GM23338 (cell line): ENCODE data around the gene BRD7. TPM values are rescaled to one million over a fixed set of nuclear protein-coding genes. Genes with fewer than 3 reads are reported as not detected.
A peak's percentile ranks its signal among the peaks of the same experiment; 100 is the strongest.

Experiments
- ATAC-seq: fragments of 200-7000 bp; cut with Tn5 transposase; 3 replicates; pipeline ENCODE4 v1.9.1; 2020
- DNase-seq: peaks from one replicate; pipeline ENCODE4 v3.0.0-alpha.2; 2015; ENCODE audit warnings: low spot score
- H2AFZ ChIP-seq: fragments of 200-600 bp; sonication (generic); 2 replicates; pipeline ENCODE4 v1.8.0; 2016; ENCODE audit warnings: antibody characterized with exemption, mild to moderate bottlenecking, moderate library complexity
- H3F3A ChIP-seq: fragments of 200-600 bp; sonication (generic); replicated peaks from 2 replicates; pipeline ENCODE4 v1.8.0; 2017; ENCODE audit warnings: antibody characterized with exemption, mixed run types, low read depth
- H3K27ac ChIP-seq: fragments of 200-600 bp; sonication (generic); 2 replicates; pipeline ENCODE4 v1.6.1; 2016; ENCODE audit warnings: low read depth
- H3K27me3 ChIP-seq: fragments of 200-600 bp; sonication (generic); 2 replicates; pipeline ENCODE4 v1.8.0; 2016; ENCODE audit warnings: mild to moderate bottlenecking, mixed run types, moderate library complexity; ENCODE audit not compliant: insufficient read depth
- H3K36me3 ChIP-seq: fragments of 200-600 bp; sonication (generic); 2 replicates; pipeline ENCODE4 v1.8.0; 2016; ENCODE audit warnings: mild to moderate bottlenecking; ENCODE audit not compliant: insufficient read depth
- H3K4me1 ChIP-seq: fragments of 200-600 bp; sonication (generic); 2 replicates; pipeline ENCODE4 v1.8.0; 2016; ENCODE audit warnings: mild to moderate bottlenecking, moderate library complexity; ENCODE audit not compliant: insufficient read depth
- H3K4me2 ChIP-seq: fragments of 200-600 bp; sonication (generic); 2 replicates; pipeline ENCODE4 v1.7.1; 2017; ENCODE audit warnings: mixed run types
- H3K4me3 ChIP-seq: fragments of 200-600 bp; sonication (generic); 2 replicates; pipeline ENCODE4 v1.6.1; 2016; ENCODE audit warnings: mixed run types
- H3K79me2 ChIP-seq: fragments of 200-600 bp; sonication (generic); replicated peaks from 2 replicates; pipeline ENCODE4 v1.8.0; 2017; ENCODE audit warnings: mild to moderate bottlenecking; ENCODE audit not compliant: insufficient read depth
- H3K9me2 ChIP-seq: fragments of 200-600 bp; sonication (generic); 2 replicates; pipeline ENCODE4 v1.8.0; 2017; ENCODE audit not compliant: insufficient read depth
- H4K20me1 ChIP-seq: fragments of 200-600 bp; sonication (generic); replicated peaks from 2 replicates; pipeline ENCODE4 v1.8.0; 2017; ENCODE audit warnings: mild to moderate bottlenecking; ENCODE audit not compliant: insufficient read depth
- H3K27ac Mint-ChIP-seq: 2 replicates; pipeline ENCODE4 v1.8.0; 2020; ENCODE audit warnings: inconsistent platforms, mild to moderate bottlenecking, moderate library complexity, mixed read lengths
- H3K27me3 Mint-ChIP-seq: 3 replicates; pipeline ENCODE4 v1.8.0; 2022; ENCODE audit warnings: low read depth, mild to moderate bottlenecking, moderate library complexity, mixed read lengths, inconsistent platforms; ENCODE audit not compliant: insufficient read depth, poor library complexity
- H3K36me3 Mint-ChIP-seq: 3 replicates; pipeline ENCODE4 v1.8.0; 2021; ENCODE audit warnings: low read depth, mild to moderate bottlenecking, inconsistent platforms, moderate library complexity, mixed read lengths
- H3K4me1 Mint-ChIP-seq: 3 replicates; pipeline ENCODE4 v1.8.0; 2020; ENCODE audit warnings: mild to moderate bottlenecking, inconsistent platforms, mixed read lengths
- H3K4me3 Mint-ChIP-seq: 3 replicates; pipeline ENCODE4 v1.8.0; 2021; ENCODE audit warnings: moderate library complexity, mild to moderate bottlenecking, inconsistent platforms, mixed read lengths
- H3K9me3 Mint-ChIP-seq: 3 replicates; pipeline ENCODE4 v1.8.0; 2020; ENCODE audit warnings: moderate library complexity, mild to moderate bottlenecking, inconsistent platforms, mixed read lengths
- CREB1 ChIP-seq: fragments of 250-450 bp; sonication (Bioruptor Pico); IDR thresholded peaks from 2 replicates; pipeline ENCODE4 v1.5.0; 2020; ENCODE audit warnings: low read depth, mild to moderate bottlenecking, moderate library complexity
- CTCF ChIP-seq, 2 experiments: fragments of 200-600 bp in 1 of 2; sonication (generic) in 1 of 2; conservative IDR thresholded peaks; 2 replicates each; pipeline versions ENCODE4 v1.5.1 to v1.6.1; 2016 to 2017; ENCODE audit warnings: antibody characterized with exemption in 2 of 2, low read depth in 2 of 2, mild to moderate bottlenecking in 2 of 2, moderate library complexity in 1 of 2
- ETS1 ChIP-seq: IDR thresholded peaks from 2 replicates; pipeline ENCODE4 v1.6.1; 2016; ENCODE audit warnings: antibody characterized with exemption
- EZH2 ChIP-seq: fragments of 200-600 bp; sonication (generic); IDR thresholded peaks from one replicate; pipeline ENCODE4 v1.8.0; 2017; ENCODE audit warnings: antibody characterized with exemption, mild to moderate bottlenecking, low read depth; ENCODE audit not compliant: unreplicated experiment
- EZH2phosphoT487 ChIP-seq: fragments of 200-600 bp; sonication (generic); IDR thresholded peaks from one replicate; pipeline ENCODE4 v1.8.1; 2018; ENCODE audit warnings: antibody characterized with exemption; ENCODE audit not compliant: unreplicated experiment
- NANOG ChIP-seq: IDR thresholded peaks from 2 replicates; pipeline ENCODE4 v1.6.1; 2016; ENCODE audit warnings: antibody characterized with exemption, borderline replicate concordance
- POLR2AphosphoS5 ChIP-seq: IDR thresholded peaks from 2 replicates; pipeline ENCODE4 v1.6.1; 2016; ENCODE audit warnings: antibody characterized with exemption, low read depth
- ZNF114 ChIP-seq: fragments of 250-450 bp; sonication (Bioruptor Pico); IDR thresholded peaks from 2 replicates; pipeline ENCODE4 v1.5.0; 2020; ENCODE audit warnings: mild to moderate bottlenecking, moderate library complexity
- ZNF331 ChIP-seq: fragments of 250-450 bp; sonication (Bioruptor Pico); IDR thresholded peaks from 2 replicates; pipeline ENCODE4 v1.5.0; 2020; ENCODE audit warnings: low read depth, mild to moderate bottlenecking, moderate library complexity
- ZNF462 ChIP-seq: fragments of 250-450 bp; sonication (Bioruptor Pico); IDR thresholded peaks from 2 replicates; pipeline ENCODE4 v1.5.0; 2020; ENCODE audit warnings: mild to moderate bottlenecking, moderate library complexity
- polyA plus RNA-seq: library from polyadenylated mRNA; unstranded; fragments of >200 nt; fragmentation: Nextera tagmentation; extraction: Ambion mirVana; gene quantifications from 2 replicates; pipeline ENCODE4 v1.2.1, GENCODE V29; 2016
- total RNA-seq: library from RNA; depleted of rRNA; stranded (reverse); fragments of >200 nt; shearing (Covaris generic); gene quantifications from 2 replicates; pipeline ENCODE4 v1.2.3, GENCODE V29; 2014
- TF ChIP-seq, protein P1 (sequence below): IDR thresholded peaks from one replicate; pipeline ENCODE4 v1.6.1; 2018; ENCODE audit warnings: antibody characterized with exemption; ENCODE audit not compliant: unreplicated experiment

Gene BRD7
- total and polyA plus RNA-seq, 2 experiments from 2014 or later = 93.0 to 149 TPM

- DNase-seq (no peak), ATAC-seq (peak; percentile 36; the same call in 2 of the 3 replicates)
- Histone ChIP-seq H3K36me3 (no peaks in the 10 kb centered on the region), H3K27me3 (no peaks in the 10 kb centered on the region), H3K79me2 (no peaks in the 10 kb centered on the region), H3K4me2 (no peak overlapping the region), H3K9me2 (peaks cover 7% of the 10 kb centered on the region), H3K4me1 (no peaks in the 10 kb centered on the region), H3K4me3 (no peak overlapping the region), H4K20me1 (no peaks in the 10 kb centered on the region), H2AFZ (peak overlapping the region; percentile 93), H3F3A (no peaks in the 10 kb centered on the region), H3K27ac (no peak overlapping the region)
- no peaks in the 10 kb centered on the region for H3K36me3 Mint-ChIP-seq
- H3K27me3 Mint-ChIP-seq = peaks cover 2% of the 10 kb centered on the region
- no peak overlapping the region for H3K4me3 Mint-ChIP-seq
- no peak overlapping the region for H3K27ac Mint-ChIP-seq
- TF ChIP-seq EZH2phosphoT487 = no peak
- TF ChIP-seq POLR2AphosphoS5 = no peak
- TF ChIP-seq, protein P1, sequence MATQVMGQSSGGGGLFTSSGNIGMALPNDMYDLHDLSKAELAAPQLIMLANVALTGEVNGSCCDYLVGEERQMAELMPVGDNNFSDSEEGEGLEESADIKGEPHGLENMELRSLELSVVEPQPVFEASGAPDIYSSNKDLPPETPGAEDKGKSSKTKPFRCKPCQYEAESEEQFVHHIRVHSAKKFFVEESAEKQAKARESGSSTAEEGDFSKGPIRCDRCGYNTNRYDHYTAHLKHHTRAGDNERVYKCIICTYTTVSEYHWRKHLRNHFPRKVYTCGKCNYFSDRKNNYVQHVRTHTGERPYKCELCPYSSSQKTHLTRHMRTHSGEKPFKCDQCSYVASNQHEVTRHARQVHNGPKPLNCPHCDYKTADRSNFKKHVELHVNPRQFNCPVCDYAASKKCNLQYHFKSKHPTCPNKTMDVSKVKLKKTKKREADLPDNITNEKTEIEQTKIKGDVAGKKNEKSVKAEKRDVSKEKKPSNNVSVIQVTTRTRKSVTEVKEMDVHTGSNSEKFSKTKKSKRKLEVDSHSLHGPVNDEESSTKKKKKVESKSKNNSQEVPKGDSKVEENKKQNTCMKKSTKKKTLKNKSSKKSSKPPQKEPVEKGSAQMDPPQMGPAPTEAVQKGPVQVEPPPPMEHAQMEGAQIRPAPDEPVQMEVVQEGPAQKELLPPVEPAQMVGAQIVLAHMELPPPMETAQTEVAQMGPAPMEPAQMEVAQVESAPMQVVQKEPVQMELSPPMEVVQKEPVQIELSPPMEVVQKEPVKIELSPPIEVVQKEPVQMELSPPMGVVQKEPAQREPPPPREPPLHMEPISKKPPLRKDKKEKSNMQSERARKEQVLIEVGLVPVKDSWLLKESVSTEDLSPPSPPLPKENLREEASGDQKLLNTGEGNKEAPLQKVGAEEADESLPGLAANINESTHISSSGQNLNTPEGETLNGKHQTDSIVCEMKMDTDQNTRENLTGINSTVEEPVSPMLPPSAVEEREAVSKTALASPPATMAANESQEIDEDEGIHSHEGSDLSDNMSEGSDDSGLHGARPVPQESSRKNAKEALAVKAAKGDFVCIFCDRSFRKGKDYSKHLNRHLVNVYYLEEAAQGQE = no peak
- TF ChIP-seq EZH2 = no peak
- TF ChIP-seq CREB1 (CRISPR knock-in tag) = no peak
- TF ChIP-seq ZNF114 = no peak
- TF ChIP-seq ZNF331 (CRISPR knock-in tag) = no peak
- no peak for TF ChIP-seq CTCF (conservative IDR thresholded peaks at IDR 0.05; ENCODE audit: low read depth in 2 of 2)
- no peak for TF ChIP-seq NANOG
- H3K9me3 Mint-ChIP-seq = no peaks in the 10 kb centered on the region
- peaks cover 18% of the 10 kb centered on the region for H3K4me1 Mint-ChIP-seq
These were observed 21.6 kb upstream of the BRD7 start for GRCh38 chr16:50390371-50390771.

DNA sequence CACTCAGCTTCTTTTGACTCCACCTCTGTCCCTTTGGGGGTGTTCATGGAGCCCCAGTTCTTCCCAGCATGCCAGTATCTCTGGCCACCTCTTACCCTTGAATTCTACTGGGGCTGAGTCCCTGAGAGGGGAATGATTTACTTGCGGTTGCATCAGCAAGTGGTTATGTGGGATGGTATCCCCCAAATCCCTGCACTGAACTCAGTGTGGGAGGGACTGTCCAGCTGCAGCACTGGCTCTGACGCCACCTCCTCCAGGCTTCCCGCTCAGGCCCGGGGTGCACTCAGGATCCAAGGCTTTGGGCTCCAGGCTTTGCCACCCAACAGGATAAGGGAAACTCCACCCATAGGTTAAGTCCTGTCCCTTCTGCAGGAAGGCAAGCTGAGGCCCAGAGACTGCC lies 21.1 kb upstream of the BRD7 start:
- Mint-ChIP-seq H3K36me3 (no peaks in the 10 kb centered on the region), H3K27me3 (peaks cover 2% of the 10 kb centered on the region), H3K4me3 (no peak overlapping the region), H3K9me3 (no peaks in the 10 kb centered on the region), H3K4me1 (peaks cover 13% of the 10 kb centered on the region), H3K27ac (no peak overlapping the region)
- no peaks in the 10 kb centered on the region for H3K79me2 ChIP-seq
- H4K20me1 ChIP-seq = no peaks in the 10 kb centered on the region
- H3K4me2 ChIP-seq = no peak overlapping the region
- ATAC-seq (no peak), DNase-seq (no peak)
- peak overlapping the region; percentile 23; the same call in 1 of the 2 replicates for H2AFZ ChIP-seq
- no peak overlapping the region for H3K27ac ChIP-seq
- H3K9me2 ChIP-seq = peaks cover 7% of the 10 kb centered on the region
- H3K4me3 ChIP-seq = no peak overlapping the region
- H3K4me1 ChIP-seq = no peaks in the 10 kb centered on the region
- H3K27me3 ChIP-seq = no peaks in the 10 kb centered on the region
- no peaks in the 10 kb centered on the region for H3K36me3 ChIP-seq
- no peaks in the 10 kb centered on the region for H3F3A ChIP-seq
- TF ChIP-seq ZNF462 (CRISPR knock-in tag) = no peak
- TF ChIP-seq ETS1 = no peak
- no peak for TF ChIP-seq EZH2phosphoT487
